Measurements from ENCODE around the gene PTCHD1.

GRCh38 chrX:23365541-23365940 lies 30.9 kb downstream of the PTCHD1 start:
- TF ChIP-seq CTCF (IDR thresholded peaks at IDR 0.05; ENCODE audit: insufficient read depth, low read depth, low read length) (no peak), EZH2 (IDR thresholded peaks at IDR 0.05; ENCODE audit: insufficient read depth, low read length) (no peak)

Data from astrocyte (in vitro differentiated cells and primary cell).